ENCODE results near the gene GHDC.

GHDC gene

GRCh38 chr17:42180922-42181850, 13.1 kb downstream of the GHDC start, which contains the start of gene KCNH4:
Gene KCNH4, minus strand, starts transcription at chr17:42181142. Its CDS starts 197 bp downstream, at chr17:42180945.
- Histone ChIP-seq H3K27me3 (replicated peaks; ENCODE audit: control insufficient read depth, insufficient read depth, low read length) (peaks cover 37% of the 10 kb centered on the region), H3K9ac (ENCODE audit: low read length) (no peak within 1 kb of the TSS), H3K4me1 (ENCODE audit: control insufficient read depth, insufficient read depth, low read length) (peaks cover 24% of the 10 kb centered on the region), H3K36me3 (ENCODE audit: control insufficient read depth, insufficient read depth, low read length, severe bottlenecking) (no peaks in the 10 kb centered on the region), H3K4me3 (ENCODE audit: low read length) (peak within 1 kb of the TSS; percentile 50), H3K9me3 (ENCODE audit: control insufficient read depth, low read length) (no peaks in the 10 kb centered on the region)
- DNase-seq (ENCODE audit: low read depth), result peak; percentile 52

- no peaks in the 10 kb centered on the region for H3K36me3 ChIP-seq (ENCODE audit: control insufficient read depth, insufficient read depth, low read length, severe bottlenecking)
- no peak overlapping the region for H3K9ac ChIP-seq (ENCODE audit: low read length)
- DNase-seq (ENCODE audit: low read depth), result no peak
- peak overlapping the region; percentile 50 for H3K4me3 ChIP-seq (ENCODE audit: low read length)
- no peaks in the 10 kb centered on the region for H3K9me3 ChIP-seq (ENCODE audit: control insufficient read depth, low read length)
- H3K4me1 ChIP-seq (ENCODE audit: control insufficient read depth, insufficient read depth, low read length), result peaks cover 24% of the 10 kb centered on the region
- peaks cover 37% of the 10 kb centered on the region for H3K27me3 ChIP-seq (replicated peaks; ENCODE audit: control insufficient read depth, insufficient read depth, low read length)
These were observed 13.8 kb downstream of the GHDC start for GRCh38 chr17:42180411-42180921.

- Histone ChIP-seq H3K9ac (ENCODE audit: low read length) (no peak overlapping the region), H3K4me1 (ENCODE audit: control insufficient read depth, insufficient read depth, low read length) (peaks cover 24% of the 10 kb centered on the region), H3K27me3 (replicated peaks; ENCODE audit: control insufficient read depth, insufficient read depth, low read length) (peaks cover 42% of the 10 kb centered on the region), H3K4me3 (ENCODE audit: low read length) (no peak overlapping the region), H3K9me3 (ENCODE audit: control insufficient read depth, low read length) (no peaks in the 10 kb centered on the region), H3K36me3 (ENCODE audit: control insufficient read depth, insufficient read depth, low read length, severe bottlenecking) (no peaks in the 10 kb centered on the region)
- DNase-seq (ENCODE audit: low read depth), result peak; percentile 69
These were observed 14.3 kb downstream of the GHDC start for GRCh38 chr17:42179911-42180410.

- DNase-seq (ENCODE audit: low read depth), result no peak
- Histone ChIP-seq H3K27me3 (replicated peaks; ENCODE audit: control insufficient read depth, insufficient read depth, low read length) (peaks cover 43% of the 10 kb centered on the region), H3K4me1 (ENCODE audit: control insufficient read depth, insufficient read depth, low read length) (peaks cover 24% of the 10 kb centered on the region), H3K9me3 (ENCODE audit: control insufficient read depth, low read length) (no peaks in the 10 kb centered on the region), H3K9ac (ENCODE audit: low read length) (no peak overlapping the region), H3K4me3 (ENCODE audit: low read length) (no peak overlapping the region), H3K36me3 (ENCODE audit: control insufficient read depth, insufficient read depth, low read length, severe bottlenecking) (no peaks in the 10 kb centered on the region)
These were observed 15.0 kb downstream of the GHDC start for GRCh38 chr17:42179335-42179734.

- peaks cover 22% of the 10 kb centered on the region for H3K4me1 ChIP-seq (ENCODE audit: control insufficient read depth, insufficient read depth, low read length)
- DNase-seq (ENCODE audit: low read depth), result no peak
- peaks cover 43% of the 10 kb centered on the region for H3K27me3 ChIP-seq (replicated peaks; ENCODE audit: control insufficient read depth, insufficient read depth, low read length)
- no peaks in the 10 kb centered on the region for H3K36me3 ChIP-seq (ENCODE audit: control insufficient read depth, insufficient read depth, low read length, severe bottlenecking)
- H3K9ac ChIP-seq (ENCODE audit: low read length), result no peak overlapping the region
- no peaks in the 10 kb centered on the region for H3K9me3 ChIP-seq (ENCODE audit: control insufficient read depth, low read length)
- no peak overlapping the region for H3K4me3 ChIP-seq (ENCODE audit: low read length)
These were observed 15.5 kb downstream of the GHDC start for GRCh38 chr17:42178817-42179216.

GRCh38 chr17:42177684-42178083, 16.6 kb downstream of the GHDC start:
- DNase-seq (ENCODE audit: low read depth), result no peak
- Histone ChIP-seq H3K9me3 (ENCODE audit: control insufficient read depth, low read length) (no peaks in the 10 kb centered on the region), H3K27me3 (replicated peaks; ENCODE audit: control insufficient read depth, insufficient read depth, low read length) (peaks cover 49% of the 10 kb centered on the region), H3K4me1 (ENCODE audit: control insufficient read depth, insufficient read depth, low read length) (peaks cover 12% of the 10 kb centered on the region), H3K9ac (ENCODE audit: low read length) (no peak overlapping the region), H3K4me3 (ENCODE audit: low read length) (no peak overlapping the region), H3K36me3 (ENCODE audit: control insufficient read depth, insufficient read depth, low read length, severe bottlenecking) (no peaks in the 10 kb centered on the region)

GRCh38 chr17:42174126-42174783, 20.0 kb downstream of the GHDC start:
- Histone ChIP-seq H3K27me3 (replicated peaks; ENCODE audit: control insufficient read depth, insufficient read depth, low read length) (peaks cover 43% of the 10 kb centered on the region), H3K9me3 (ENCODE audit: control insufficient read depth, low read length) (no peaks in the 10 kb centered on the region), H3K9ac (ENCODE audit: low read length) (no peak overlapping the region), H3K36me3 (ENCODE audit: control insufficient read depth, insufficient read depth, low read length, severe bottlenecking) (no peaks in the 10 kb centered on the region), H3K4me1 (ENCODE audit: control insufficient read depth, insufficient read depth, low read length) (no peaks in the 10 kb centered on the region), H3K4me3 (ENCODE audit: low read length) (no peak overlapping the region)
- no peak for DNase-seq (ENCODE audit: low read depth)

GRCh38 chr17:42171831-42172230, 22.5 kb downstream of the GHDC start:
- H3K36me3 ChIP-seq (ENCODE audit: control insufficient read depth, insufficient read depth, low read length, severe bottlenecking), result no peaks in the 10 kb centered on the region
- no peak overlapping the region for H3K9ac ChIP-seq (ENCODE audit: low read length)
- DNase-seq (ENCODE audit: low read depth), result no peak
- H3K27me3 ChIP-seq (replicated peaks; ENCODE audit: control insufficient read depth, insufficient read depth, low read length), result peaks cover 31% of the 10 kb centered on the region
- H3K4me1 ChIP-seq (ENCODE audit: control insufficient read depth, insufficient read depth, low read length), result no peaks in the 10 kb centered on the region
- no peaks in the 10 kb centered on the region for H3K9me3 ChIP-seq (ENCODE audit: control insufficient read depth, low read length)
- no peak overlapping the region for H3K4me3 ChIP-seq (ENCODE audit: low read length)

GRCh38 chr17:42169351-42169750, 24.9 kb downstream of the GHDC start:
- Histone ChIP-seq H3K4me3 (ENCODE audit: low read length) (no peak overlapping the region), H3K9ac (ENCODE audit: low read length) (no peak overlapping the region), H3K36me3 (ENCODE audit: control insufficient read depth, insufficient read depth, low read length, severe bottlenecking) (no peaks in the 10 kb centered on the region), H3K9me3 (ENCODE audit: control insufficient read depth, low read length) (no peaks in the 10 kb centered on the region), H3K27me3 (replicated peaks; ENCODE audit: control insufficient read depth, insufficient read depth, low read length) (peaks cover 30% of the 10 kb centered on the region), H3K4me1 (ENCODE audit: control insufficient read depth, insufficient read depth, low read length) (no peaks in the 10 kb centered on the region)
- no peak for DNase-seq (ENCODE audit: low read depth)

GRCh38 chr17:42167807-42168206, 26.5 kb downstream of the GHDC start:
- no peak overlapping the region for H3K4me3 ChIP-seq (ENCODE audit: low read length)
- peaks cover 25% of the 10 kb centered on the region for H3K27me3 ChIP-seq (replicated peaks; ENCODE audit: control insufficient read depth, insufficient read depth, low read length)
- no peaks in the 10 kb centered on the region for H3K36me3 ChIP-seq (ENCODE audit: control insufficient read depth, insufficient read depth, low read length, severe bottlenecking)
- H3K9me3 ChIP-seq (ENCODE audit: control insufficient read depth, low read length), result no peaks in the 10 kb centered on the region
- H3K4me1 ChIP-seq (ENCODE audit: control insufficient read depth, insufficient read depth, low read length), result no peaks in the 10 kb centered on the region
- no peak overlapping the region for H3K9ac ChIP-seq (ENCODE audit: low read length)
- DNase-seq (ENCODE audit: low read depth), result no peak

GRCh38 chr17:42166196-42166763, 28.0 kb downstream of the GHDC start:
- Histone ChIP-seq H3K4me1 (ENCODE audit: control insufficient read depth, insufficient read depth, low read length) (no peaks in the 10 kb centered on the region), H3K36me3 (ENCODE audit: control insufficient read depth, insufficient read depth, low read length, severe bottlenecking) (no peaks in the 10 kb centered on the region), H3K4me3 (ENCODE audit: low read length) (no peak overlapping the region), H3K27me3 (replicated peaks; ENCODE audit: control insufficient read depth, insufficient read depth, low read length) (peaks cover 15% of the 10 kb centered on the region), H3K9me3 (ENCODE audit: control insufficient read depth, low read length) (no peaks in the 10 kb centered on the region), H3K9ac (ENCODE audit: low read length) (no peak overlapping the region)
- no peak for DNase-seq (ENCODE audit: low read depth)

Measured in adipocyte (in vitro differentiated cells).